DND-41 (cell line): ENCODE measurements around the gene LAMB1.

Experiments used
- ATAC-seq: fragments of 200-7000 bp; cut with Tn5 transposase; 3 replicates; pipeline ENCODE4 v1.9.1; 2021; ENCODE audit warnings: low read depth; ENCODE audit not compliant: insufficient read depth
- DNase-seq: peaks from one replicate; pipeline ENCODE4 v3.0.0-alpha.2; 2020
- H2AFZ ChIP-seq: 2 replicates; pipeline ENCODE4 v1.6.0; 2012; ENCODE audit warnings: low read depth, low read length
- H3K27ac ChIP-seq: 2 replicates; pipeline ENCODE4 v1.5.1; 2012; ENCODE audit warnings: low read length, inconsistent platforms
- H3K27me3 ChIP-seq: fragments of 200-600 bp; sonication (generic); 2 replicates; pipeline ENCODE4 v1.6.0; 2012; ENCODE audit warnings: low read length, mild to moderate bottlenecking, inconsistent platforms; ENCODE audit not compliant: insufficient read depth, poor library complexity
- H3K36me3 ChIP-seq: 2 replicates; pipeline ENCODE4 v1.5.1; 2012; ENCODE audit warnings: low read length, inconsistent platforms; ENCODE audit not compliant: insufficient read depth
- H3K4me1 ChIP-seq: 2 replicates; pipeline ENCODE4 v1.5.1; 2012; ENCODE audit warnings: mild to moderate bottlenecking, low read length; ENCODE audit not compliant: insufficient read depth
- H3K4me2 ChIP-seq: 2 replicates; pipeline ENCODE4 v1.6.0; 2012; ENCODE audit warnings: mild to moderate bottlenecking, moderate library complexity, low read length, inconsistent platforms; ENCODE audit not compliant: insufficient read depth
- H3K4me3 ChIP-seq, 2 experiments: fragments of 200-600 bp in 1 of 2; shearing (Covaris generic) in 1 of 2; 2 replicates each; pipeline ENCODE4 v1.5.1; 2012 to 2016; ENCODE audit warnings: inconsistent platforms in 2 of 2, low read length in 2 of 2, mild to moderate bottlenecking in 2 of 2, low read depth in 1 of 2, moderate library complexity in 1 of 2
- H3K79me2 ChIP-seq: 2 replicates; pipeline ENCODE4 v1.6.0; 2012; ENCODE audit warnings: low read length, inconsistent platforms; ENCODE audit not compliant: insufficient read depth
- H3K9ac ChIP-seq: 2 replicates; pipeline ENCODE4 v1.6.0; 2012; ENCODE audit warnings: low read depth, mild to moderate bottlenecking, inconsistent platforms, low read length, moderate library complexity
- H3K9me3 ChIP-seq: 2 replicates; pipeline ENCODE4 v1.5.1; 2012; ENCODE audit warnings: low read length, moderate library complexity, mild to moderate bottlenecking, inconsistent platforms; ENCODE audit not compliant: insufficient read depth, severe bottlenecking
- H4K20me1 ChIP-seq: 2 replicates; pipeline ENCODE4 v1.6.0; 2012; ENCODE audit warnings: low read length; ENCODE audit not compliant: insufficient read depth
- CTCF ChIP-seq: IDR thresholded peaks from 2 replicates; pipeline ENCODE4 v1.5.1; 2012; ENCODE audit warnings: borderline replicate concordance, low read length, moderate library complexity, mild to moderate bottlenecking; ENCODE audit not compliant: poor library complexity, severe bottlenecking; ENCODE audit errors: extremely low read depth
- EZH2 ChIP-seq: IDR thresholded peaks from 3 replicates; pipeline ENCODE4 v1.6.1; 2012; ENCODE audit warnings: borderline replicate concordance, low read depth, mild to moderate bottlenecking, moderate library complexity, low read length, inconsistent platforms; ENCODE audit not compliant: severe bottlenecking

Gene LAMB1

GRCh38 chr7:108001764-108002725, 916 bp downstream of the LAMB1 start:
- DNase-seq (no peak), ATAC-seq (no peak)
- H3K36me3 ChIP-seq, result no peaks in the 10 kb centered on the region
- H3K79me2 ChIP-seq, result no peaks in the 10 kb centered on the region
- peaks cover 11% of the 10 kb centered on the region for H3K27me3 ChIP-seq
- no peak overlapping the region for H3K4me2 ChIP-seq
- no peak overlapping the region for H2AFZ ChIP-seq
- H3K9me3 ChIP-seq, result no peaks in the 10 kb centered on the region
- no peaks in the 10 kb centered on the region for H4K20me1 ChIP-seq
- H3K9ac ChIP-seq, result no peak overlapping the region
- no peak for TF ChIP-seq CTCF
- no peak for TF ChIP-seq EZH2
- H3K27ac ChIP-seq, result no peak overlapping the region
- no peaks in the 10 kb centered on the region for H3K4me1 ChIP-seq
- no peak overlapping the region for H3K4me3 ChIP-seq

- H3K4me1 ChIP-seq, result no peaks in the 10 kb centered on the region
- TF ChIP-seq EZH2, result no peak
- no peak for TF ChIP-seq CTCF
- H3K9me3 ChIP-seq, result no peaks in the 10 kb centered on the region
- no peaks in the 10 kb centered on the region for H3K79me2 ChIP-seq
- H3K9ac ChIP-seq, result no peak overlapping the region
- ATAC-seq (no peak), DNase-seq (no peak)
- H3K36me3 ChIP-seq, result no peaks in the 10 kb centered on the region
- H4K20me1 ChIP-seq, result no peaks in the 10 kb centered on the region
- no peak overlapping the region for H3K4me2 ChIP-seq
- no peak overlapping the region for H2AFZ ChIP-seq
- no peak overlapping the region for H3K4me3 ChIP-seq
- H3K27me3 ChIP-seq, result peaks cover 11% of the 10 kb centered on the region
- H3K27ac ChIP-seq, result no peak overlapping the region
These were observed 1.8 kb downstream of the LAMB1 start for GRCh38 chr7:108000875-108001763.

GRCh38 chr7:107999779-108000560, 3.0 kb downstream of the LAMB1 start:
- Histone ChIP-seq H3K27me3 (peaks cover 9% of the 10 kb centered on the region), H3K27ac (no peak overlapping the region), H3K36me3 (no peaks in the 10 kb centered on the region), H3K4me2 (no peak overlapping the region), H4K20me1 (no peaks in the 10 kb centered on the region), H2AFZ (no peak overlapping the region), H3K79me2 (no peaks in the 10 kb centered on the region), H3K4me3 (no peak overlapping the region), H3K9me3 (no peaks in the 10 kb centered on the region), H3K4me1 (no peaks in the 10 kb centered on the region), H3K9ac (no peak overlapping the region)
- ATAC-seq, result peak; percentile 47; the same call in 1 of the 3 replicates
- DNase-seq, result no peak
- TF ChIP-seq CTCF (no peak), EZH2 (no peak)
